Transverse colon (tissue), 4 donors: ENCODE measurements around the gene CD8A. TPM values are rescaled to one million over a fixed set of nuclear protein-coding genes. Genes with fewer than 3 reads are reported as not detected.
A peak's percentile ranks its signal among the peaks of the same experiment; 100 is the strongest.
"Not testable (repeated sequence)": the region's sequence is repeated elsewhere in the genome, so short reads cannot be mapped to it uniquely, and the experiment has no call there.

Source experiments
- DNase-seq: peaks from one replicate; pipeline ENCODE4 v3.0.0-alpha.2; 2019
- H3K27ac ChIP-seq, 4 donors: fragments of 200-600 bp; sonication (generic); 2 replicates each; pipeline ENCODE4 v1.5.1; 2016 to 2018; ENCODE audit warnings: inconsistent platforms in 4 of 4
- H3K27me3 ChIP-seq: fragments of 200-600 bp; sonication (generic); 2 replicates; pipeline ENCODE4 v1.5.1; 2017; ENCODE audit warnings: inconsistent platforms
- H3K36me3 ChIP-seq, 4 donors: fragments of 200-600 bp; sonication (generic); 2 replicates each; pipeline ENCODE4 v1.5.1; 2017 to 2019; ENCODE audit warnings: inconsistent platforms in 4 of 4
- H3K4me1 ChIP-seq, 4 donors: fragments of 200-600 bp; sonication (generic); 2 replicates each; pipeline ENCODE4 v1.5.1; 2017 to 2020; ENCODE audit warnings: inconsistent platforms in 4 of 4
- H3K4me3 ChIP-seq, 4 donors: fragments of 200-600 bp; sonication (generic); 1 replicate in 1 of 4; 2 replicates in 3 of 4; pipeline versions ENCODE4 v1.5.1 to v1.6.1; 2017 to 2019; ENCODE audit warnings: inconsistent platforms in 4 of 4
- H3K9me3 ChIP-seq, 2 donors: fragments of 200-600 bp; sonication (generic); 2 replicates each; pipeline ENCODE4 v1.5.1; 2017 to 2019; ENCODE audit warnings: inconsistent platforms in 2 of 2
- CTCF ChIP-seq, 5 experiments: fragments of 200-600 bp in 3 of 5; fragments of 450-650 bp in 2 of 5; sonication (generic) in 3 of 5; IDR thresholded peaks; 1 replicate in 2 of 5; 2 replicates in 3 of 5; pipeline ENCODE4 v1.5.1; 2016 to 2017; ENCODE audit warnings: antibody characterized with exemption in 5 of 5, inconsistent platforms in 3 of 5, mild to moderate bottlenecking in 2 of 5, moderate library complexity in 1 of 5
- EP300 ChIP-seq: sonication (generic); formaldehyde crosslinking; IDR thresholded peaks from one replicate; pipeline ENCODE4 v1.6.1; 2017; ENCODE audit warnings: antibody characterized with exemption, low read depth
- POLR2A ChIP-seq: fragments of 450-650 bp; IDR thresholded peaks from one replicate; pipeline ENCODE4 v1.6.1; 2016; ENCODE audit warnings: antibody characterized with exemption, mild to moderate bottlenecking, moderate library complexity
- POLR2AphosphoS5 ChIP-seq, 3 donors: sonication (generic); formaldehyde crosslinking; IDR thresholded peaks; one replicate each; pipeline ENCODE4 v1.6.1; 2016; ENCODE audit warnings: antibody characterized with exemption in 3 of 3
- WGBS, 2 donors: methylation state at CpG; one replicate each; pipeline ENCODE4 v1.1.5; 2018; ENCODE audit warnings: low coverage in 1 of 2; 5-methylcytosine and 5-hydroxymethylcytosine counted together
- in situ Hi-C, 4 donors: fragments of 200-750 bp; cut with MboI; loops; one replicate each; pipeline versions ENCODE4 v1.15.0 to v1.15.1; 2017; ENCODE audit warnings: low sequenced_read_pairs in 3 of 4, low pct_ligation_motif_present in 1 of 4, low pct_unique_long_range_greater_than_20kb in 1 of 4
- intact Hi-C: fragments of 100-400 bp; cut with DNase I; formaldehyde crosslinking; loops from one replicate; pipeline ENCODE4 v1.15.1; 2023; ENCODE audit warnings: low total_unique reads
- total RNA-seq, 4 donors: library from RNA; depleted of rRNA; stranded (reverse); fragments of >200 nt; gene quantifications; one replicate each; pipeline ENCODE4 v1.1.0, GENCODE V29; 2016

The CD8A gene
- total RNA-seq, result 10 to 100 TPM in 1 of 4 donors, 1 to 10 TPM in 1, under 1 TPM in 2; 0.60 to 33.3 (median 2.5) TPM

GRCh38 chr2:86790676-86791572 is at the start of gene CD8A:
CD8A (minus strand) TSS chr2:86790913; CDS start chr2:86790825, 88 bp downstream.
- Histone ChIP-seq H3K36me3 (no peaks in the 10 kb centered on the region), H3K4me3 (peak within 1 kb of the TSS in 2 of 4 donors; percentile 21 to 36), H3K9me3 (peaks cover 0 to under 1% of the 10 kb centered on the region in 2 donors), H3K27ac (no peak within 1 kb of the TSS), H3K4me1 (peaks cover 17 to 27% (median 24%) of the 10 kb centered on the region in 4 donors), H3K27me3 (peaks cover 83% of the 10 kb centered on the region)
- no peak for DNase-seq
- intact Hi-C loops (no loop called here), in situ Hi-C loops (no loop called here)
- TF ChIP-seq POLR2AphosphoS5 (IDR thresholded peaks at IDR 0.05) (no peak), CTCF (IDR thresholded peaks at IDR 0.05) (no peak), POLR2A (no peak), EP300 (no peak)
- WGBS, 2 donors, result 0 to 7% methylated on average over 13 to 26 of the region's 57 CpGs

GRCh38 chr2:86839871-86840548 is 49.3 kb upstream of the CD8A start:
- H3K4me3 ChIP-seq, DNase-seq, in situ Hi-C loops, intact Hi-C loops, H3K4me1 ChIP-seq, H3K27ac ChIP-seq, H3K36me3 ChIP-seq, H3K27me3 ChIP-seq, H3K9me3 ChIP-seq: not testable (repeated sequence)
- 73% methylated on average over 10 of the region's 11 CpGs; no CpG with 5 or more reads in 1 of the 2 donors for WGBS, 2 donors

GRCh38 chr2:86839455-86839854 is 48.7 kb upstream of the CD8A start:
- in situ Hi-C loops, H3K4me3 ChIP-seq, DNase-seq, intact Hi-C loops, H3K27me3 ChIP-seq, H3K27ac ChIP-seq, H3K36me3 ChIP-seq, H3K4me1 ChIP-seq, H3K9me3 ChIP-seq: not testable (repeated sequence)
- WGBS, 2 donors, result 100% methylated on average over 7 of the region's 7 CpGs; no CpG with 5 or more reads in 1 of the 2 donors

GRCh38 chr2:86837714-86838113 is 47.0 kb upstream of the CD8A start:
- H3K27me3 ChIP-seq, H3K9me3 ChIP-seq, H3K36me3 ChIP-seq, H3K4me3 ChIP-seq, H3K4me1 ChIP-seq, DNase-seq, intact Hi-C loops, in situ Hi-C loops: not testable (repeated sequence)
- 67 to 69% methylated on average over 2 to 6 of the region's 7 CpGs for WGBS, 2 donors
- peak overlapping the region in 2 of 4 donors; percentile 48 to 73 for H3K27ac ChIP-seq

GRCh38 chr2:86836915-86837695 is 46.4 kb upstream of the CD8A start:
- intact Hi-C loops, H3K27me3 ChIP-seq, H3K4me1 ChIP-seq, H3K9me3 ChIP-seq, H3K36me3 ChIP-seq, in situ Hi-C loops: not testable (repeated sequence)
- peak; percentile 79 for DNase-seq
- Histone ChIP-seq H3K27ac (peak overlapping the region; percentile 6 to 73 (median 67)), H3K4me3 (peak overlapping the region in 1 of 4 donors; percentile 4)
- WGBS, 2 donors, result 48 to 54% methylated on average over 4 to 9 of the region's 19 CpGs
- peak; percentile 50 to 60 (median 51) for TF ChIP-seq POLR2AphosphoS5 (IDR thresholded peaks at IDR 0.05)

GRCh38 chr2:86835548-86835889 is 44.8 kb upstream of the CD8A start:
- DNase-seq, intact Hi-C loops, H3K9me3 ChIP-seq, H3K27me3 ChIP-seq, H3K4me3 ChIP-seq, in situ Hi-C loops, H3K4me1 ChIP-seq, H3K36me3 ChIP-seq, H3K27ac ChIP-seq: not testable (repeated sequence)
- no CpG with 5 or more reads among the region's 4 CpGs for WGBS, 2 donors
